Stimulated activated naive CD8-positive, alpha-beta T cell treated with anti-CD3 and anti-CD28 coated beads, Interleukin-15, amount 100 ng/mL, for 72 hours (primary cell): Measurements from ENCODE around the gene SZT2.
"Not testable (repeated sequence)": the region's sequence is repeated elsewhere in the genome, so short reads cannot be mapped to it uniquely, and the experiment has no call there.

Source experiments
- ATAC-seq: fragments of 150-1000 bp; cut with Tn5 transposase; 2 replicates; pipeline ENCODE4 v1.10.0; 2021; ENCODE audit warnings: mild to moderate bottlenecking, moderate library complexity
- DNase-seq, 2 donors: peaks; one replicate each; pipeline ENCODE4 v3.0.0; 2021 to 2022
- H3K27ac Mint-ChIP-seq, 2 donors: one replicate each; pipeline ENCODE4 v1.8.0; 2022; ENCODE audit warnings: mild to moderate bottlenecking in 2 of 2, mixed read lengths in 2 of 2, moderate library complexity in 2 of 2
- H3K27me3 Mint-ChIP-seq: one replicate; pipeline ENCODE4 v1.8.0; 2022; ENCODE audit warnings: mixed read lengths
- H3K4me1 Mint-ChIP-seq: one replicate; pipeline ENCODE4 v1.8.0; 2022; ENCODE audit warnings: mild to moderate bottlenecking, mixed read lengths
- H3K4me3 Mint-ChIP-seq, 2 donors: one replicate each; pipeline ENCODE4 v1.8.0; 2022; ENCODE audit warnings: mild to moderate bottlenecking in 2 of 2, mixed read lengths in 2 of 2, moderate library complexity in 1 of 2
- H3K9me3 Mint-ChIP-seq, 2 donors: one replicate each; pipeline ENCODE4 v1.8.0; 2022; ENCODE audit warnings: mixed read lengths in 2 of 2

SZT2 gene

DNA sequence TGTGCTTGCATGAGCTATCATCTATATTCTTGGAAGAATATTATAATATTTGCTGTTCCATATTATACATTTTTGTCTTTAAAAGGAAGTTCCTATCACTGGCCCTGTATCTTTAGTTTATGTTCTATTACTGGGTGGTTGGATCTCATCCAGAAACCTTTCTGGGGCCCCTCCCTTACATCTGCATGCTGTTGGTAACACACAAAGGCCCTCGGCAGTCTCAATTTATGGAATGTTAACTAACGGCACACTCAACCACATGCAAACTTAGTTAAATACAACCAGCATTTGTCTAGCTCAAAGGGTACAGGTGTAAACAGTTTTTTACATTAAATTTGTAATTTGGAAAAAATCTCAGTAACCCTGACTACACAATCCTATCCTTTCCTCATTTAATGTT lies 73.8 kb downstream of the SZT2 start:
- H3K4me3 Mint-ChIP-seq = no peak overlapping the region
- H3K27me3 Mint-ChIP-seq = peaks cover 16% of the 10 kb centered on the region
- H3K9me3 Mint-ChIP-seq = peaks cover 0 to 7% of the 10 kb centered on the region in 2 donors
- no peak for DNase-seq
- peaks cover 11% of the 10 kb centered on the region for H3K4me1 Mint-ChIP-seq
- ATAC-seq = no peak
- H3K27ac Mint-ChIP-seq = no peak overlapping the region

DNA sequence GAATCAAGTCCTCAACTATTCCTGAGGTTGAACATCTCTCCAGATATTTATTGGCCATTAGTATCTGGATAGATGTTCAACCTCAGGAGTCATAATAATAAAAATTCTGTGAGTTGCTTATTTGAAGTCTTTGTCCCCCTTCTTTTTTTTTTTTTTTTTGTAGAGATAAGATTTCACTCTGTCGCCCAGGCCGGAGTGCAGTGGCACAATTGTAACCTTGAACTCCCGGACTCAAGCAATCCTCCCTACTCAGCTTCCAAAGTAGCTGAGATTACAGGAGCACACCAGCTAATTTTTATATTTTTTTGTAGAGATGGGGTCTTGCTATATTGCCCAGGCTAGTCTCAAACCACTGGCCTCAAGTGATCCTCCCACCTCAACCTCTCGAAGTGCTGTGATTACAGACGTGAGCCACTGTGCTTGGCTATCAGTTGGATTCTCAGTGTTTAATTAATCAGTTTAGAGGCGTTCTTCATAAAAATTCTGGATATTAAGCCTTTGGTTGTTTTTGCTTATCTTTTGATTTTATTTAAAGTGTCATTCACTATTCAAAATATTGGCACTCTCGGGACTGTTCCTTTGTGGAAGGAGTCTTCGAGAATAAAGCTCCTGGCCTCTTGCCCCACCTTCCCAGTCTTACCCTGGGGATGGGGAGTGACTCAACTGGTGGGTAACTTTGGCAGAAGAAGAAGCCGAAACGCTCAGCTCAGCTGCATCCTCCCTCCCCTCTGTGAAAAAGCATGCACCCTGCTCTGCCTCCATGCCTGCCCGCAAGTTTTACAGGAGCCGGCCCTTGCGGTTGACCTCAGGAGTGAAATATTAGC lies 75.2 kb downstream of the SZT2 start:
- H3K9me3 Mint-ChIP-seq = peaks cover 0 to 7% of the 10 kb centered on the region in 2 donors
- H3K4me3 Mint-ChIP-seq = no peak overlapping the region
- H3K27ac Mint-ChIP-seq = no peak overlapping the region
- ATAC-seq (no peak), DNase-seq (no peak)
- peaks cover 2% of the 10 kb centered on the region for H3K27me3 Mint-ChIP-seq
- peaks cover 11% of the 10 kb centered on the region for H3K4me1 Mint-ChIP-seq

DNA sequence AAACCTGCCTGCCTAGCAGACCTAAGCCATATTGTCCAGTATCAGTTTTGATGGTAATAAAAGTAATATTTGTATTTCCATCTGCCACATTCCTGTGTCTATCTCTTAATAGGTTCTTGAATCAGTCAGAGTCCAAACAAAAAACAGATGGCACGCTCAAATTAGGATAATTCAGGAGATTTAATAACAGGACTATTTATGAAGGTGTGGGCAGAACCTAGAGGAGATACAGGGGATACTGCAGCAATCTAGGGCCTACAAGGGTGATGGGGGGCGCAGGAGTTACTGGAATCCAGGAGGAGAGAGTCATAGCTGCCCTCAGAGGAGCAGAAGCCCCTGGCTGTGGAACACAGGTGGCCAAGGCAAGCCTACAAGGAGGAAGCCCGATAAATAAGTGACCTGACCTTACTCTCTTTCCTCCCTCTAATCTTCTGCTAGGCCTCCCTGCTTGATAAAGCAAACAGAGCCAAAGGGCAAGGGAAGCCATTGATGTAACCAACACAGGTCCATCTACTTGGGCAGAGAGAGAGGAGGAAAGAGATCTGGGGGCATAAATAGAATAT lies 75.9 kb downstream of the SZT2 start:
- Mint-ChIP-seq H3K9me3 (peaks cover 0 to 7% of the 10 kb centered on the region in 2 donors), H3K27me3 (no peaks in the 10 kb centered on the region), H3K4me1 (peaks cover 11% of the 10 kb centered on the region), H3K27ac (no peak overlapping the region), H3K4me3 (no peak overlapping the region)
- no peak for ATAC-seq
- no peak for DNase-seq

DNA sequence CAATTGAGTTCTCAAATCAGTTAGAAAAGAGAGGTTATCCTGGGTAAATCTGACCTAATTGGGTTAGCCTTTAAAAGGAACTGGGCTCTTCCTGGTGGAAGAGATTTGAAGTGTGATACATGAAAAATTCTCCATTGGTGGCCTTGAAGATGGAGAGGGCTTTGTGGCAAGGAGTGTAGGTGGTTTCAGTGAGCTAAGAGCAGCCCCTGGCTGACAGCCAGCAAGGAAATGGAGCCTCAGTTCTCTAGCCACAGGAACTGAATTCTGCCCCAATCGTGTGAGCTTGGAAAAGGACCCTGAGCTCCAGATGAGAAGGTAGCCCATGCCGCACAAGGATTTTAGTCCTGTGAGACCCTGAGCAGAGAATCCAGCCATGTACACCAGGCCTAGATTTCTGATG lies 76.7 kb downstream of the SZT2 start:
- no peaks in the 10 kb centered on the region for H3K27me3 Mint-ChIP-seq

DNA sequence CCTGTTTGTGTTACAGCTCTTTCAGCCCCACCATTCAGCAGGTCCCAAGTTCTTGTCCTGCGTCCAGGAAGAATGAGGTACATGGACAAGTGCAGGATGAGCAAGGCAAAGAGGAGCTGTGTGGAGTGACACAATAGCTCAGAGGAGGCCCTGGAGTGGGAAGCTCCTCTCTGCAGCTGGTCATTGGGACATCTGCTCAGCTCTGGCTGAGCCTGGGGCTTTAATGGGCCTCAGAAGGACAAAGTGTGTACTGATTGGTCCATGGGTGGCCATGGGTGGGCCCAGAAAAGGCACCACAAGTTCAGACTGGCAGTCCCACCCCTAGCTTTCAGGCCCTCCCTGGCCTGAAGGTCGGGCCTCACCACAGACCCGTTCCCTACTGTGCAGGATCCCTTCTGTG lies 78.7 kb downstream of the SZT2 start:
- no peak for ATAC-seq
- Mint-ChIP-seq H3K9me3 (no peaks in the 10 kb centered on the region), H3K4me1 (peaks cover 11% of the 10 kb centered on the region), H3K27ac (no peak overlapping the region), H3K27me3 (no peaks in the 10 kb centered on the region), H3K4me3 (no peak overlapping the region)
- no peak for DNase-seq

More for the DNA sequence above, 76.7 kb downstream of the SZT2 start:
- H3K4me3 Mint-ChIP-seq = no peak overlapping the region
- peaks cover 0 to 2% of the 10 kb centered on the region in 2 donors for H3K9me3 Mint-ChIP-seq
- ATAC-seq (peak; percentile 60), DNase-seq (no peak)
- H3K27ac Mint-ChIP-seq = no peak overlapping the region
- peaks cover 11% of the 10 kb centered on the region for H3K4me1 Mint-ChIP-seq

DNA sequence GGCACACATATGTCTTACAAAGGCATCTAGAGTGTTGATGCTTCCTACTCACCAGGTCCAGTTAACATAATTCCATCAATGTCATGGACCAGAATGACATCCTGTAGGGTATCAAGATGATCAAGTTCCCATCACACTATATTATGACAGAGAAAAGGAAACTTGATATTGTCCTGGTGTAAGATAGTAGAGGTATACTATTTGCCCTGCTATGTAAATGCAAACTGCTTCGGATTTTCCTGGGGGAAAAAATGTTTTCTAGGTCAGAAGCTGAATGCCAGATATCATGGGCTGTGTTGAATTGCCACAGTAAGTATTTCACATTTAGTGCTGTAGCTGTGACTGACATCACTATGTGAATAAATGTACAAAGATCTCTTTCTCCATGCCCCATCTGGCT lies 80.2 kb downstream of the SZT2 start:
- no peaks in the 10 kb centered on the region for H3K9me3 Mint-ChIP-seq
- no peak overlapping the region for H3K27ac Mint-ChIP-seq
- H3K4me3 Mint-ChIP-seq = no peak overlapping the region
- no peak for DNase-seq
- no peak for ATAC-seq
- no peaks in the 10 kb centered on the region for H3K27me3 Mint-ChIP-seq
- peaks cover 11% of the 10 kb centered on the region for H3K4me1 Mint-ChIP-seq

DNA sequence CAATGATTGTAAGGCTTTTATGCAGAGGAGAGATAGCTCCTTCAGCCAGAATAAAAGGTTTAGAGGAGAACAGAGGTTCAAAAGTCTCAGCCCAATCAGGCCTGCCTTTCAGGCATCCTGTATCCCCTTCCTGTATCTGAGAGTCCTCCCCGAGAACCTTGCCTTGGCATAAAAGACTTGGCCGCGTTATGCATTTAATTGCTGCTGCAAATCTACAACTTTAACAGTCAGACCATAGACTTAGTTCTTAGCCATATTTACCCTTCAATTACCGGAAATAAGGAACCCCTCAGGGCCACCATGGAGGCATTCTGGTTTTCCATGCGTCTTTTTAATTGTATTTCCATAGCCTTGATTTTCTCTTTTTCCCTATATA lies 82.4 kb downstream of the SZT2 start:
- ATAC-seq (no peak), DNase-seq (no peak)
- H3K4me1 Mint-ChIP-seq = no peaks in the 10 kb centered on the region
- peaks cover 7% of the 10 kb centered on the region for H3K27me3 Mint-ChIP-seq
- H3K4me3 Mint-ChIP-seq = no peak overlapping the region
- H3K9me3 Mint-ChIP-seq = no peaks in the 10 kb centered on the region
- H3K27ac Mint-ChIP-seq = no peak overlapping the region

DNA sequence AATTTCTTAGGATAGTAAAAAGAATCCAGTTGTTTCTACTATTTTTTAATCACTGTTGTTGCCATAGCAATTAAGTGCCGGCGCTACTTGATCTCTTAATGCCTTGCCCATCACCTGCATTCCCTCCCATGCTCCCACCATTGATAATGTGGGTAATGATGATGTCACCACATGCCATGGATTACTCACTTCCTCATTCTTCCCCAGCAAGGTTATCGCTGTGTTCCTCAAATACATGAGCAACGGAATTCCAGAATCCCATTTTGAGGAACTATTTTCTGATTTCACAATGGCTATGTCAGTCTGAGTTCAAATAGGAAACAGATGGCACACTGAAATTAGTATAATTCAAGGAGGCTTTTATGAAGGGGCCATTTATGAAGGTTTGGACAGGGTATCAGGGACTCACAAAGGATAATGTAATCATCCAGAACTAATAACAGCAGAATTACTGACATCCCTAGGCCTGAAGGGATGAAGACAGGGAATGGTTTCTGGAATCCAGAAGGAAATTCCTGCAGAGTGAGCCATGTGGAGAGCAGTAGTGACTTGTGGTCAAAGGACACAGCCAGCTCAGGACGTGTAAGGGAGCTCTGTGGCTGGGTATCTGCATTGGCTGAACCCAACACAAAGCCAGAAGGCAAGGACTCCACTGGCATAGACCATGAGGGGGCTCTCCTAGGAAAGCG lies 82.9 kb downstream of the SZT2 start:
- H3K27me3 Mint-ChIP-seq, H3K4me3 Mint-ChIP-seq, H3K9me3 Mint-ChIP-seq, ATAC-seq, DNase-seq, H3K4me1 Mint-ChIP-seq, H3K27ac Mint-ChIP-seq: not testable (repeated sequence)

DNA sequence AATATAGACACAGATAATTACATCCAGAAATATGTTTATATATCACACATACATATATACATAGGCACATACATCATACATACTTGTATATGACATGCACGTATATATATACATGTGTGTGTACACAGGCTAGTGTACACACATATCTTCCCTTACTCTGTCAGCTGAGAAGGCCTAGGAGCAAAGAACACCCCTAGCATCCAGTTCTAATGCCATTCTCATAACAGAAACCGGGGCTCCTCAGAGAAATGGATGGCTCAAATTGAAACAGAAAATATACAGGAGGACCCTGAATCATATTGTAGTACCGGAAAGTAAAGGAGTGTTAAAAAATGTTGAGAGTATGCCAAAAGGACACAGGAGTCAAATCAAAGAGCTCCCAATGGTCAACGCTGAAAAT lies 83.8 kb downstream of the SZT2 start:
- DNase-seq (no peak), ATAC-seq (no peak)
- no peak overlapping the region for H3K4me3 Mint-ChIP-seq
- H3K4me1 Mint-ChIP-seq = no peaks in the 10 kb centered on the region
- no peaks in the 10 kb centered on the region for H3K9me3 Mint-ChIP-seq
- H3K27me3 Mint-ChIP-seq = peaks cover 7% of the 10 kb centered on the region
- no peak overlapping the region for H3K27ac Mint-ChIP-seq

DNA sequence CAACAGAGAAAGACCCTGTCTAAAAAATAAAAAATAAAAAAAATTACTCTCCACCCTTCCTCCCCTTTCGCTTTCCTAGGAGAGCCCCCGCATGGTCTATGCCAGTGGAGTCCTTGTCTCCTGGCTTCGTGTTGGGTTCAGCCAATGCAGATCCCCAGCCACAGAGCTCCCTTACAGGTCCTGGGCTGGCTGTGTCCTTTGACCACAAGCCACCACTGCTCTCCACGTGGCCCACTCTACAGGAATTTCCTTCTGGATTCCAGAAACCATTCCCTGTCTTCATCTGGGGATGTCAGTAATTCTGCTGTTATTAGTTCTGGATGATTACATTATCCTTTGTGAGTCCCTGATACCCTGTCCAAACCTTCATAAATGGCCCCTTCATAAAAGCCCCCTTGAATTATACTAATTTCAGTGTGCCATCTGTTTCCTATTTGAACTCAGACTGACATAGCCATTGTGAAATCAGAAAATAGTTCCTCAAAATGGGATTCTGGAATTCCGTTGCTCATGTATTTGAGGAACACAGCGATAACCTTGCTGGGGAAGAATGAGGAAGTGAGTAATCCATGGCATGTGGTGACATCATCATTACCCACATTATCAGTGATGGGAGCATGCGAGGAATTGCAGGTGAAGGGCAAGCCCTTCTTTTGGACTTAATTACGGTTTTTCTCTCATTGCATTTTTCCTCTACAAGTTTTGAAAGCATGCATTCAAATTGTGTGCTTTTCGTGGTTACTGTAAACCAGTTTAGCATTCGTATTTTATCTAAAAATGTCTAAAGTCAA lies 86.1 kb downstream of the SZT2 start:
- H3K4me1 Mint-ChIP-seq, ATAC-seq, H3K27ac Mint-ChIP-seq, H3K4me3 Mint-ChIP-seq, DNase-seq, H3K9me3 Mint-ChIP-seq: not testable (repeated sequence)
- H3K27me3 Mint-ChIP-seq = peaks cover 14% of the 10 kb centered on the region

DNA sequence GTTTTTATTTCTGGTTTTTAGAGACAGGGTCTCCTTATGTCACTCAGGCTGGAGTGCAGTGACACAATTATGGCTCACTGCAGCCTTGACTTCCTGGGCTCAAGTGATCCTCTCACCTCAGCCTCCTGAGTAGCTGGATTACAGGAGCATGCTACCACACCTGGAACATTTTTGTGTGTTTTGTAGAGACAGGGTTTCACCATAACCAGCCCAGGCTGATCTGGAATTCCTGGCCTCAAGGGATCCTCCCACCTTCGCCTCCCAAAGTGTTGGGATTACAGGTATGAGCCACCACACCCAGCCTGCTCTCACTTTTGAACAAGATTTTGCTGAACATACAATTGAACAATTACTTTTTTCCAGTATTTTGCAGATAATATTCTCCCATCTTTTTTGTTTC lies 88.0 kb downstream of the SZT2 start:
- peaks cover 14% of the 10 kb centered on the region for H3K27me3 Mint-ChIP-seq
- no peak overlapping the region for H3K27ac Mint-ChIP-seq
- no peak for ATAC-seq
- H3K4me1 Mint-ChIP-seq = peaks cover 6% of the 10 kb centered on the region
- DNase-seq = no peak
- no peaks in the 10 kb centered on the region for H3K9me3 Mint-ChIP-seq
- no peak overlapping the region for H3K4me3 Mint-ChIP-seq

DNA sequence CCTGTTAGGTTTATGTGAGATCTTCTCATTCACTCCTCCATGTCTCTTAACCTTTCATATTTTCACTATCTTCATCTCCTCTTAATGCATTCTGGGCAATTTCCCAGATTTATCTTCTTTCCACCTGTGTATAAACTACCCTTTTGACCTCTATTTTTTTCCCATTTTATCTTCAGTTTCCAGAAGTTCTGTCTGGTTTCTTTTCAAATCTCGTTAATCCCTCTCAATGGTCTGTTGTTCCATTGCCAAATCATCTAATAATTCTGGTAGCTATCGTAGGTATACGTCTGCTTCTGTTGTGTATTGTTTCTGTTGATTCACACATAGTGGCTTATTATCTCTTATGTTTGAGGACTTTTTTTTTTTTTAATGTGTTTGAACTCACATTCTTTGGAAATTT lies 89.7 kb downstream of the SZT2 start:
- peaks cover 14% of the 10 kb centered on the region for H3K27me3 Mint-ChIP-seq
- H3K4me3 Mint-ChIP-seq = no peak overlapping the region
- H3K9me3 Mint-ChIP-seq = no peaks in the 10 kb centered on the region
- DNase-seq (no peak), ATAC-seq (no peak)
- H3K4me1 Mint-ChIP-seq = peaks cover 6% of the 10 kb centered on the region
- no peak overlapping the region for H3K27ac Mint-ChIP-seq

DNA sequence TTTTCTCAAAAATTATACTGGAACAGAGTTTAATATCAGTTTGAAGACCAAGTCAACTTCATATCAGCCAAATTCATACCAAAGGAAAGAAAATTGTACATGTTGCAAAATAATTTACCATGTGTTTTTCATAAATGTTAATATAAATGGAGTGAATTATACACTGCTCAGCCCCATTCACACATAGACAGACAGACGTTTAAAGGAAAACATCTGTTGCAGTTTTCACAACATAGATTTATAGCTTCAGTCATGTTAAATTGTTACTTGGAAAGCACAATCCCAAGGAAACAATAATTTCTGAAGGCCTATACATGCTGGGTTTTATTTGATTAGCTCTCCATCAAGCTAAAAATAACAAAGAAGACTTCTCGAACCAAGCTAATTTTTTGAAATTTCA lies 91.8 kb downstream of the SZT2 start:
- H3K27me3 Mint-ChIP-seq = peaks cover 7% of the 10 kb centered on the region
- peaks cover 0 to 5% of the 10 kb centered on the region in 2 donors for H3K9me3 Mint-ChIP-seq
- no peak overlapping the region for H3K4me3 Mint-ChIP-seq
- no peak overlapping the region for H3K27ac Mint-ChIP-seq
- ATAC-seq (no peak), DNase-seq (no peak)
- peaks cover 6% of the 10 kb centered on the region for H3K4me1 Mint-ChIP-seq

DNA sequence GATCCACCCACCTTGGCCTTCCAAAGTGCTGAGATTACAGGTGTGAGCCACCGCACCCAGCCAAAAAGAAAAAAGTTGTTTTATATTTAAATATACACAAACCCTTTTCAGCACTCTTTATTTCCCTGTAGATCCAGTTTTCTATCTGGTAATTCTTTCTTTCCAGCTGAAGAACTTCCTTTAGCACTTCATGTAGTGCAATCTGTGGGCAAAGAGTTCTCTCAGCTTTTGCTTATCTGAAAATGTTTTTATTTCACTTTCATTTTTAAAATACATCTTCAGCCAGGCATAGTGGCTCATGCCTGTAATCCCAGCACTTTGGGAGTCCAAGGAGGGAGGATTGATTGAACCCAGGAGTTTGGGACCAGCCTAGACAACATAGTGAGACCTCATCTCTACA lies 92.5 kb downstream of the SZT2 start:
- Mint-ChIP-seq H3K27ac (peak overlapping the region in 1 of 2 donors; percentile 76), H3K4me1 (peaks cover 6% of the 10 kb centered on the region), H3K9me3 (peaks cover 0 to 11% of the 10 kb centered on the region in 2 donors), H3K4me3 (no peak overlapping the region), H3K27me3 (peaks cover 7% of the 10 kb centered on the region)
- ATAC-seq (no peak), DNase-seq (no peak)

DNA sequence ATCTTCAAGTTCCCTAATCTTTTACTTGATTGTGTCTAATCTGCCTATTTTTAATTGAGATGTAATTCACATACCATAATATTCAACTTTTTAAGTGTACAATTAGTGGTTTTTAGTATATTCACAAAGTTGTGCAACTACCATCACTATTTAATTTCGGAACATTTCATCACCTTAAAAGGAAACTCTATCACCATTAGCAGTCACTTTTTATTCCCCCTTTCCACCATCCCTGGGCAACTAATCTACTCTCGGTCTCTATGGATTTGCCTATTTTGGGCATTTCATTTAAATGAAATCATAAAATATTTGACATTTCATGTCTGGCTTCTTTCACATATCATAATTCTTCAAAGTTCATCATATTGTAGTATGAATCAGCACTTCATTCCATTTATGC lies 94.7 kb downstream of the SZT2 start:
- DNase-seq (no peak), ATAC-seq (no peak)
- Mint-ChIP-seq H3K4me1 (peaks cover 6% of the 10 kb centered on the region), H3K9me3 (peaks cover 13 to 27% of the 10 kb centered on the region in 2 donors), H3K4me3 (no peak overlapping the region), H3K27me3 (peaks cover 4% of the 10 kb centered on the region), H3K27ac (no peak overlapping the region)
